Astrocyte (in vitro differentiated cells and primary cell): ENCODE measurements around the gene APELA.

ENCODE experiments used
- EZH2 ChIP-seq: IDR thresholded peaks from 2 replicates; pipeline ENCODE4 v1.6.1; 2012; ENCODE audit warnings: mild to moderate bottlenecking, low read length, inconsistent platforms; ENCODE audit not compliant: insufficient read depth
- TF ChIP-seq, protein P1 (sequence below): IDR thresholded peaks from 2 replicates; pipeline ENCODE4 v1.5.1; 2011; ENCODE audit warnings: low read depth, mild to moderate bottlenecking, inconsistent platforms, low read length, moderate library complexity; ENCODE audit not compliant: insufficient read depth

GRCh38 chr4:164926301-164926700, 49.3 kb downstream of the APELA start:
- TF ChIP-seq, protein P1, sequence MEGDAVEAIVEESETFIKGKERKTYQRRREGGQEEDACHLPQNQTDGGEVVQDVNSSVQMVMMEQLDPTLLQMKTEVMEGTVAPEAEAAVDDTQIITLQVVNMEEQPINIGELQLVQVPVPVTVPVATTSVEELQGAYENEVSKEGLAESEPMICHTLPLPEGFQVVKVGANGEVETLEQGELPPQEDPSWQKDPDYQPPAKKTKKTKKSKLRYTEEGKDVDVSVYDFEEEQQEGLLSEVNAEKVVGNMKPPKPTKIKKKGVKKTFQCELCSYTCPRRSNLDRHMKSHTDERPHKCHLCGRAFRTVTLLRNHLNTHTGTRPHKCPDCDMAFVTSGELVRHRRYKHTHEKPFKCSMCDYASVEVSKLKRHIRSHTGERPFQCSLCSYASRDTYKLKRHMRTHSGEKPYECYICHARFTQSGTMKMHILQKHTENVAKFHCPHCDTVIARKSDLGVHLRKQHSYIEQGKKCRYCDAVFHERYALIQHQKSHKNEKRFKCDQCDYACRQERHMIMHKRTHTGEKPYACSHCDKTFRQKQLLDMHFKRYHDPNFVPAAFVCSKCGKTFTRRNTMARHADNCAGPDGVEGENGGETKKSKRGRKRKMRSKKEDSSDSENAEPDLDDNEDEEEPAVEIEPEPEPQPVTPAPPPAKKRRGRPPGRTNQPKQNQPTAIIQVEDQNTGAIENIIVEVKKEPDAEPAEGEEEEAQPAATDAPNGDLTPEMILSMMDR, result no peak
- TF ChIP-seq EZH2, result no peak
